Testis (tissue), 2 donors: ENCODE results near the gene VANGL2.

Source experiments
- POLR2A ChIP-seq: fragments of 450-650 bp; IDR thresholded peaks from one replicate; pipeline ENCODE4 v1.6.1; 2017; ENCODE audit warnings: antibody characterized with exemption, mild to moderate bottlenecking, moderate library complexity
- TF ChIP-seq, protein P1 (sequence below), 3 experiments: fragments of 450-650 bp in 2 of 3; fragments of 200-600 bp in 1 of 3; sonication (generic) in 1 of 3; IDR thresholded peaks; one replicate each; pipeline ENCODE4 v1.5.1; 2016 to 2019; ENCODE audit warnings: antibody characterized with exemption in 3 of 3, mild to moderate bottlenecking in 2 of 3, moderate library complexity in 1 of 3

DNA sequence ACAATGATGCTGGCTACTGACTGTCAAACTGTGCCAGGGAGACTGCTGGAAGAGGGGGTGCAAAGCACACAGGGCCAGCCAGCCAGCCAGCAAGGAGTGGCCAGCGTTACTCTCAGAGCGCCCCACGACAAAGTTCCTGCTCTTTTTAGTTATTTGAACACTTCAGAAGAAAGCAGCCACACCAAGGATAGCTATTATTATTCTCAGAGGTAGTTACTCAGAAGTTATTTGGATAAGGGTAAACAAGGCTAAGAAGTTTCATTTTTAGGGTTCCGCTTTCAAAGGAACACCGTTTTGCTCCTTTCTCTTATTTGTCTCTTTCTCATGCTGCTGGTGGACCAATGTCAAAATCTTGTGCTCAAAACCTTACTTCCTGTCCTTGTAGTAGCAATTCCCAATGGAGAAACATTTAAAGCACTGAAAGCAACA, 59.9 kb downstream of the VANGL2 start:
- TF ChIP-seq, protein P1, sequence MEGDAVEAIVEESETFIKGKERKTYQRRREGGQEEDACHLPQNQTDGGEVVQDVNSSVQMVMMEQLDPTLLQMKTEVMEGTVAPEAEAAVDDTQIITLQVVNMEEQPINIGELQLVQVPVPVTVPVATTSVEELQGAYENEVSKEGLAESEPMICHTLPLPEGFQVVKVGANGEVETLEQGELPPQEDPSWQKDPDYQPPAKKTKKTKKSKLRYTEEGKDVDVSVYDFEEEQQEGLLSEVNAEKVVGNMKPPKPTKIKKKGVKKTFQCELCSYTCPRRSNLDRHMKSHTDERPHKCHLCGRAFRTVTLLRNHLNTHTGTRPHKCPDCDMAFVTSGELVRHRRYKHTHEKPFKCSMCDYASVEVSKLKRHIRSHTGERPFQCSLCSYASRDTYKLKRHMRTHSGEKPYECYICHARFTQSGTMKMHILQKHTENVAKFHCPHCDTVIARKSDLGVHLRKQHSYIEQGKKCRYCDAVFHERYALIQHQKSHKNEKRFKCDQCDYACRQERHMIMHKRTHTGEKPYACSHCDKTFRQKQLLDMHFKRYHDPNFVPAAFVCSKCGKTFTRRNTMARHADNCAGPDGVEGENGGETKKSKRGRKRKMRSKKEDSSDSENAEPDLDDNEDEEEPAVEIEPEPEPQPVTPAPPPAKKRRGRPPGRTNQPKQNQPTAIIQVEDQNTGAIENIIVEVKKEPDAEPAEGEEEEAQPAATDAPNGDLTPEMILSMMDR (IDR thresholded peaks at IDR 0.05), result no peak
- TF ChIP-seq POLR2A, result no peak
